ENCODE measurements around the gene ZNF219.

- TF ChIP-seq CTCF (IDR thresholded peaks at IDR 0.05) (no peak), SIN3A (IDR thresholded peaks at IDR 0.05; ENCODE audit: borderline replicate concordance, insufficient read depth, low read depth, low read length) (no peak), POLR2AphosphoS5 (IDR thresholded peaks at IDR 0.05; ENCODE audit: low read depth, low read length) (no peak)
- TF ChIP-seq, protein P1, sequence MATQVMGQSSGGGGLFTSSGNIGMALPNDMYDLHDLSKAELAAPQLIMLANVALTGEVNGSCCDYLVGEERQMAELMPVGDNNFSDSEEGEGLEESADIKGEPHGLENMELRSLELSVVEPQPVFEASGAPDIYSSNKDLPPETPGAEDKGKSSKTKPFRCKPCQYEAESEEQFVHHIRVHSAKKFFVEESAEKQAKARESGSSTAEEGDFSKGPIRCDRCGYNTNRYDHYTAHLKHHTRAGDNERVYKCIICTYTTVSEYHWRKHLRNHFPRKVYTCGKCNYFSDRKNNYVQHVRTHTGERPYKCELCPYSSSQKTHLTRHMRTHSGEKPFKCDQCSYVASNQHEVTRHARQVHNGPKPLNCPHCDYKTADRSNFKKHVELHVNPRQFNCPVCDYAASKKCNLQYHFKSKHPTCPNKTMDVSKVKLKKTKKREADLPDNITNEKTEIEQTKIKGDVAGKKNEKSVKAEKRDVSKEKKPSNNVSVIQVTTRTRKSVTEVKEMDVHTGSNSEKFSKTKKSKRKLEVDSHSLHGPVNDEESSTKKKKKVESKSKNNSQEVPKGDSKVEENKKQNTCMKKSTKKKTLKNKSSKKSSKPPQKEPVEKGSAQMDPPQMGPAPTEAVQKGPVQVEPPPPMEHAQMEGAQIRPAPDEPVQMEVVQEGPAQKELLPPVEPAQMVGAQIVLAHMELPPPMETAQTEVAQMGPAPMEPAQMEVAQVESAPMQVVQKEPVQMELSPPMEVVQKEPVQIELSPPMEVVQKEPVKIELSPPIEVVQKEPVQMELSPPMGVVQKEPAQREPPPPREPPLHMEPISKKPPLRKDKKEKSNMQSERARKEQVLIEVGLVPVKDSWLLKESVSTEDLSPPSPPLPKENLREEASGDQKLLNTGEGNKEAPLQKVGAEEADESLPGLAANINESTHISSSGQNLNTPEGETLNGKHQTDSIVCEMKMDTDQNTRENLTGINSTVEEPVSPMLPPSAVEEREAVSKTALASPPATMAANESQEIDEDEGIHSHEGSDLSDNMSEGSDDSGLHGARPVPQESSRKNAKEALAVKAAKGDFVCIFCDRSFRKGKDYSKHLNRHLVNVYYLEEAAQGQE (IDR thresholded peaks at IDR 0.05; ENCODE audit: insufficient read depth in 1 of 2, low read depth in 2 of 2, low read length in 1 of 2), result no peak
Measured at GRCh38 chr14:21048638-21049037, 49.8 kb downstream of the ZNF219 start.

Data from Panc1 (cell line).